ENCODE measurements around the gene FRY.

DNA sequence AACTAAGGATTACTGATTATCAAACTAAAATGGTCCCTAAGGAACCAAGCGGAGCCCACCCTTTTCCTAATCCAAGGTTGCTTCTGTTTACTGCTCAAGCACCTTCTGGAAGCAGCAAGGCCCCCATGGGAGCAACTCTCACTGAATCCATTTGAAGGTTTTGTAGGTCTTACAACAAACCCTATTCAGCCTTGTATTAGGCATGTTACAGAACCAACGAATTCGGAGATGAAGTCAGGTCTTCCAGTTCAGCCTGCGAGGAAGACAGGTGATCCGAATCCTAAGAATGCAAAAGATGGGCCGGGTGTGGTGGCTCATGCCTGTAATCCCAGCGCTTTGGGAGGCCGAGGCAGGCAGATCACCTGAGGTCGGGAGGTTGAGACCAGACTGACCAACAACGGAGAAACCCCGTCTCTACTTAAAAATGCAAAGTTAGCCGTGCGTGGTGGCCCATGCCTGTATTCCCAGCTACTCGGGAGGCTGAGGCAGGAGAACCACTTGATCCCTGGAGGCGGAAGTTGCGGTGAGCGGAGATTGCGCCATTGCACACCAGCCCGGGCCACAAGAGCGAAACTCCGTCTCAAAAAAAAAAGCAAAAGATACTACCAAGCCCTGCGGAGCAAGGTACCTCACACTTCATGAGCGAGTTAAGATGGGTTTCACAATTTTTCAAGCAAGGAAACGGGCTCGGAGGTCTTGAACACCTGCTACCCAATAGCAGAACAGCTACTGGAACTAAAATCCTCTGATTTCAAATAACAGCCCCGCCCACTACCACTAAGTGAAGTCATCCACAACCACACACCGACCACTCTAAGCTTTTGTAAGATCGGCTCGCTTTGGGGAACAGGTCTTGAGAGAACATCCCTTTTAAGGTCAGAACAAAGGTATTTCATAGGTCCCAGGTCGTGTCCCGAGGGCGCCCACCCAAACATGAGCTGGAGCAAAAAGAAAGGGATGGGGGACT, 283.0 kb downstream of the FRY start:
- TF ChIP-seq, protein P1, sequence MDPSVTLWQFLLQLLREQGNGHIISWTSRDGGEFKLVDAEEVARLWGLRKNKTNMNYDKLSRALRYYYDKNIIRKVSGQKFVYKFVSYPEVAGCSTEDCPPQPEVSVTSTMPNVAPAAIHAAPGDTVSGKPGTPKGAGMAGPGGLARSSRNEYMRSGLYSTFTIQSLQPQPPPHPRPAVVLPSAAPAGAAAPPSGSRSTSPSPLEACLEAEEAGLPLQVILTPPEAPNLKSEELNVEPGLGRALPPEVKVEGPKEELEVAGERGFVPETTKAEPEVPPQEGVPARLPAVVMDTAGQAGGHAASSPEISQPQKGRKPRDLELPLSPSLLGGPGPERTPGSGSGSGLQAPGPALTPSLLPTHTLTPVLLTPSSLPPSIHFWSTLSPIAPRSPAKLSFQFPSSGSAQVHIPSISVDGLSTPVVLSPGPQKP (CRISPR knock-in tag; IDR thresholded peaks at IDR 0.05), result no peak
- TF ChIP-seq MXI1 (IDR thresholded peaks at IDR 0.05; ENCODE audit: low read depth, low read length) (no peak), SMC3 (conservative IDR thresholded peaks at IDR 0.05; ENCODE audit: insufficient read depth, low read depth, low read length) (no peak), ATF7 (IDR thresholded peaks at IDR 0.05) (no peak), ETV1 (tag; conservative IDR thresholded peaks at IDR 0.05; ENCODE audit: low read depth) (no peak), GTF2F1 (IDR thresholded peaks at IDR 0.05; ENCODE audit: low read depth, low read length) (no peak), ZNF253 (CRISPR knock-in tag; conservative IDR thresholded peaks at IDR 0.05) (no peak), HDAC1 (IDR thresholded peaks at IDR 0.05) (no peak), AFF4 (CRISPR knock-in tag; IDR thresholded peaks at IDR 0.05) (no peak), ARID2 (IDR thresholded peaks at IDR 0.05) (no peak), CTCF (IDR thresholded peaks at IDR 0.05 in 2 of 3, conservative IDR thresholded peaks at IDR 0.05 in 1 of 3; ENCODE audit: insufficient read depth in 2 of 3, low read depth in 1 of 3, low read length in 3 of 3) (no peak)

Measured in K562 (cell line).